Fibroblast of mammary gland (primary cell): ENCODE results near the gene USP34.

ENCODE experiments used
- DNase-seq: peaks from one replicate; pipeline ENCODE4 v3.0.0-alpha.2; 2010; ENCODE audit warnings: low read depth
- H3K4me3 ChIP-seq: 2 replicates; pipeline ENCODE4 v1.5.1; 2011; ENCODE audit warnings: low read depth, mild to moderate bottlenecking, low read length, moderate library complexity; ENCODE audit not compliant: control insufficient read depth
- TF ChIP-seq, protein P1 (sequence below): conservative IDR thresholded peaks from 2 replicates; pipeline ENCODE4 v1.5.1; 2011; ENCODE audit warnings: low read depth, low read length, inconsistent platforms; ENCODE audit not compliant: control insufficient read depth, insufficient read depth

Gene USP34

DNA sequence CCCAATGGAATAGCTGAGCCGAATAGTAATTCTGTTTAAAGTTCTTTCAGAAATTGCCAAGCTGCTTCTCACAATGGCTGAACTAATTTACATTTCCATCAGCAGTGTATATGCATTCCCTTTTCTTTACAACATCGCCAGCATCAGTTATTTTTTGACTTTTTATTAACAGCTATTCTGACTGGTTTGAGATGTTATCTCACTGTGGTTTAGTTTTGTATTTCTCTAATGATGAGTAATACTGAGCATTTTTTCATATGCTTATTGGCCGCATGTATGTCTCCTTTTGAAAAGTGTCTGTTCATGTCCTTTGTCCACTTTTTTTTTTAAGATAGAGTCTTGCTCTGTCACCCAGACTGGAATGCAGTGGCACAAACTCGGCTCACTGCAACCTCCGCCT lies 208.2 kb downstream of the USP34 start:
- no peak overlapping the region for H3K4me3 ChIP-seq
- no peak for DNase-seq

DNA sequence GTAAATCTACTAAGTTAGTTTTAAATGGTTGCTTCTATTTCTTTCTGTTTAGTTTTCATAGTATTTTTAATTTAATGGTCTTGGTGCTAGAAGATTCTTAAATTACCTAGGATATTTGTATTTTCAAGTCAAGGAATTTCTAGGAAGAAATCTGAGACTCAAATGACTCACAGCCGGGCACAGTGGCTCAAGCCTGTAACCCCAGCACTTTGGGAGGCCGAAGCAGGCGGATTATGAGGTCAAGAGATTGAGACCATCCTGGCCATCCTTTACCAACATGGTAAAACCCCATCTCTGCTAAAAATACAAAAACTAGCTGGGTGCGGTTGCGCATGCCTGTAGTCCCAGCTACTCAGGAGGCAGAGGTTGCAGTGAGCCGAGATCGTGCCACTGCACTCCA lies 213.4 kb downstream of the USP34 start:
- no peak for DNase-seq
- TF ChIP-seq, protein P1, sequence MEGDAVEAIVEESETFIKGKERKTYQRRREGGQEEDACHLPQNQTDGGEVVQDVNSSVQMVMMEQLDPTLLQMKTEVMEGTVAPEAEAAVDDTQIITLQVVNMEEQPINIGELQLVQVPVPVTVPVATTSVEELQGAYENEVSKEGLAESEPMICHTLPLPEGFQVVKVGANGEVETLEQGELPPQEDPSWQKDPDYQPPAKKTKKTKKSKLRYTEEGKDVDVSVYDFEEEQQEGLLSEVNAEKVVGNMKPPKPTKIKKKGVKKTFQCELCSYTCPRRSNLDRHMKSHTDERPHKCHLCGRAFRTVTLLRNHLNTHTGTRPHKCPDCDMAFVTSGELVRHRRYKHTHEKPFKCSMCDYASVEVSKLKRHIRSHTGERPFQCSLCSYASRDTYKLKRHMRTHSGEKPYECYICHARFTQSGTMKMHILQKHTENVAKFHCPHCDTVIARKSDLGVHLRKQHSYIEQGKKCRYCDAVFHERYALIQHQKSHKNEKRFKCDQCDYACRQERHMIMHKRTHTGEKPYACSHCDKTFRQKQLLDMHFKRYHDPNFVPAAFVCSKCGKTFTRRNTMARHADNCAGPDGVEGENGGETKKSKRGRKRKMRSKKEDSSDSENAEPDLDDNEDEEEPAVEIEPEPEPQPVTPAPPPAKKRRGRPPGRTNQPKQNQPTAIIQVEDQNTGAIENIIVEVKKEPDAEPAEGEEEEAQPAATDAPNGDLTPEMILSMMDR = no peak
- H3K4me3 ChIP-seq = no peak overlapping the region

More for the DNA sequence above, 208.2 kb downstream of the USP34 start:
- TF ChIP-seq, protein P1 = no peak

DNA sequence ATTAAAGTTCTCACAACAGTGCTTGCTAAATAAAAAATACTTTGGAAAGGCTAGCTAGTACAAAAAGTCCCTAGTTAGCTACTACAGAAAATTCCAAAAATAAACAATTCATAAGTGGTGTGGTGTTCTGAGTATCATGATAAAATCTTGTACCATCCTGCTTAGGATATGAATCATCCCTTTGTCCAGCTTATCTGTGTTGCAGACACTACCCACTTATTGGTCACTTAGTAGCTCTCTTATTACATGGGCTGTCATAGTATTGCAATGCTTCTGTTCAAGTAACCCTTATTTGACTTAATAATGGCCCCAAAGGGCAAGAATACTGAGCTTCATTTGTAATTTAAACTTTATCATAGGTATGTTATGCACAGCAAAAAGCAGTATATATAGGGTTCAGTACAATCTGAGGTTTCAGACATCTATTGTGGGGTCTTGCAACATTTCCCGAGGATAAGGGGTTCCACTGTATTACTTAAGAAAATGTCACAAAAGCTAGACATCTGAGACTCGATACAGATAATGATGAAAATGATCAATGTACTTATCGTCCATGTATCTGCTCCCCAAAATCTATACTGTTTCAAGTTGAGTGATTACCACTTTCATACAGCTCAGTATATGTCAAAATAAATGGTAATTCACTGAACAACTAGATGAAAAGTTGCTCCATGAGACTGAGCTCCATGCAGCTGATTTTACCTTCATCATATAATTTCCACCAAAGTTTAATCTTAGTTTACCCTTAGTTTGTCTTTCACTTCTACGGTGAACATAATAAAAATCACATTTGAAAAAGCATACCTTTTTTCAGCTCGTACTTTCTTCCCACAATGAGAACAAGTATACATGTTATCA lies 215.1 kb downstream of the USP34 start:
- H3K4me3 ChIP-seq = no peak overlapping the region
- DNase-seq = peak; percentile 77
- TF ChIP-seq, protein P1 = no peak

DNA sequence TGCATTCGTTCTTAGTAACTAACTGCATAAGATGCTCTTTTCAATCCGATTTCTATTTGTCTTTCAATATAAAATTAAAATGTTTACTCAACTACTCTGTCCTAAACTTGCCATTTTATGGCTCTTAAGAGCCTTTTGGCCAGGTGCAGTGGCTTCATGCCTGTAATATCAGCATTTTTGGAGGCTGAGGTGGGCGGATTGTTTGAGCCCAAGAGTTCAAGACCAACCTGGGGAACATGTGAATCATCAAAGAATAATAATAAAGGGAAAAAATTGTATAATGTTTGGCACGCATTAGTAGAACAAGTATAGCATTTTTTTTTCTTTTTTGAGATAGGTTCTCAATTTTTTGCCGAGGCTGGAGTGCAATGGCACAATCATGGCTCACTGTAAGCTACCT lies 216.4 kb downstream of the USP34 start:
- no peak for DNase-seq
- TF ChIP-seq, protein P1 = no peak
- H3K4me3 ChIP-seq = no peak overlapping the region

DNA sequence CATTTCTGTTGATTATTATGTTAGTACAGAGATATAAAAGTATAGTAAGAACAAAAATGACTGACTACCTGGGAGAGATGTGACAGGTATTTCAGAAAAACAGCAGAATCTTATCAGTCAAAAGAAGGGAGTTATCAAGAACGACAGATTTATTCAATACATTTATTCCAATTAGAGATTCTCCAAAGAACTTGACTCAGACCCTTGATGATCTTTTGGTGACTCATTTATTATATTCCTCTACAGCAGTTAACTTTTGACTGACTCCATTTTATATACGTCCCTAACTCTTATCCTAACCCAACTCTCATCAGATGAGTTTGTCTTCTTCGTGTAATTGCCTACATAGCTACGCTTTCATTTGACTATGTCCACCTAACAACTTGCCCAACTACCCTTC lies 217.8 kb downstream of the USP34 start:
- peak; percentile 52 for DNase-seq
- TF ChIP-seq, protein P1 = no peak
- H3K4me3 ChIP-seq = no peak overlapping the region

DNA sequence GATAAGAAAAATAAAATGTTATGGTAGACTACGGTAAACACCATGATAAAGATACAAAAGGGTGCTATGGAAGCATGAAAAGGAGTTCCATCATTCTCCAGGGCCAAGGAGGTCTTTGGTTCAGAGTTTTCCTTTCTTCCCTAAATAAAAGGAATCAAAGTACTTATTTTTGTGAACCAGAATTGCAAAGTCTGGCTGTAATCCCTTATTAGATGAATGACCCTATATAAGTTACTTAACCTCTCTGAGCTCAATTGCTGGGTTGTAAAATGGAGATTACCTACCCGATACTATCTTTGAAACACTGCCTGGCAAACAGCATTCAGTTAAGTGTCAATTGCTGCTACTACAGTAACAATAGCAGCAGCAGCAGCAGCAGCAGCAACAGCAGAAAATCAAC lies 218.9 kb downstream of the USP34 start:
- TF ChIP-seq, protein P1 = no peak
- DNase-seq = no peak
- no peak overlapping the region for H3K4me3 ChIP-seq
